HepG2 (cell line): ENCODE results near the gene PTH1R. TPM values are rescaled to one million over a fixed set of nuclear protein-coding genes. Genes with fewer than 3 reads are reported as not detected.

ENCODE experiments used
- ATAC-seq: fragments of 200-7000 bp; cut with Tn5 transposase; 3 replicates; pipeline ENCODE4 v1.9.1; 2020; ENCODE audit warnings: mild to moderate bottlenecking, moderate library complexity
- BruUV-seq: library from RNA; stranded (reverse); fragments of 400-500 nt; replicated peaks from 2 replicates; lab custom pipeline; 2021; lab: Mats Ljungman, UMichigan
- CTCF ChIA-PET: fragments of 300-600 bp; formaldehyde crosslinking; extraction: SDS; loops from one replicate; lab custom pipeline; 2021; ENCODE audit warnings: low total read pairs, inconsistent platforms, low intra/inter-chr PET ratio; lab: Yijun Ruan, JAX
- POLR2A ChIA-PET: fragments of 350-600 bp; sonication (Branson Sonifier 250); formaldehyde crosslinking; loops from one replicate; lab custom pipeline; 2020; ENCODE audit warnings: antibody characterized with exemption, inconsistent platforms; lab: Yijun Ruan, JAX
- DNase-seq: peaks from one replicate; pipeline ENCODE4 v3.0.0-alpha.2; 2015; ENCODE audit warnings: low spot score
- FAIRE-seq: peaks from 3 replicates; lab custom pipeline; 2011; peaks lifted over from hg19 to GRCh38; lab: Jason Lieb, UNC
- H2AFZ ChIP-seq: one replicate; pipeline ENCODE4 v1.6.1; 2011; ENCODE audit warnings: low read length, inconsistent platforms
- H3K27ac ChIP-seq: fragments of 300-600 bp; 3 replicates; pipeline ENCODE4 v1.8.0; 2011; ENCODE audit warnings: mixed run types, mild to moderate bottlenecking, mixed read lengths, low read length, inconsistent platforms; ENCODE audit not compliant: insufficient read depth; ENCODE audit errors: extremely low read length
- H3K27me3 ChIP-seq, 2 experiments: fragments of 200-600 bp in 1 of 2; 2 replicates in 1 of 2; 3 replicates in 1 of 2; pipeline versions ENCODE4 v1.6.0 to v1.8.0; 2011; ENCODE audit warnings: low read length in 2 of 2, mild to moderate bottlenecking in 2 of 2, moderate library complexity in 2 of 2, inconsistent platforms in 1 of 2; ENCODE audit not compliant: insufficient read depth in 2 of 2, control insufficient read depth in 1 of 2
- H3K36me3 ChIP-seq, 2 experiments: fragments of 200-600 bp in 1 of 2; replicated peaks in 1 of 2; 2 replicates in 1 of 2; 3 replicates in 1 of 2; pipeline versions ENCODE4 v1.5.1 to v1.8.0; 2011; ENCODE audit warnings: low read length in 2 of 2, inconsistent platforms in 1 of 2; ENCODE audit not compliant: insufficient read depth in 2 of 2, control insufficient read depth in 1 of 2
- H3K4me1 ChIP-seq: 2 replicates; pipeline ENCODE4 v1.5.1; 2012; ENCODE audit warnings: low read length, inconsistent platforms; ENCODE audit not compliant: insufficient read depth
- H3K4me2 ChIP-seq: 2 replicates; pipeline ENCODE4 v1.6.0; 2011; ENCODE audit warnings: low read depth, low read length, inconsistent platforms
- H3K4me3 ChIP-seq, 3 experiments: fragments of 200-600 bp in 1 of 3; sonication (generic), shearing (Covaris generic) in 1 of 3; replicated peaks in 1 of 3; 2 replicates each; pipeline ENCODE4 v1.5.1; 2011 to 2016; ENCODE audit warnings: low read length in 3 of 3, inconsistent platforms in 2 of 3, low read depth in 2 of 3, mild to moderate bottlenecking in 2 of 3, control low read depth in 1 of 3, mixed read lengths in 1 of 3; ENCODE audit not compliant: insufficient read depth in 1 of 3
- H3K79me2 ChIP-seq: one replicate; pipeline ENCODE4 v1.6.1; 2011; ENCODE audit warnings: low read length, inconsistent platforms; ENCODE audit not compliant: insufficient read depth
- H3K9ac ChIP-seq: 2 replicates; pipeline ENCODE4 v1.6.0; 2011; ENCODE audit warnings: mild to moderate bottlenecking, low read depth, low read length, inconsistent platforms; ENCODE audit not compliant: insufficient read depth
- H3K9me3 ChIP-seq: 2 replicates; pipeline ENCODE4 v1.5.1; 2012; ENCODE audit warnings: mild to moderate bottlenecking, low read length
- H4K20me1 ChIP-seq: 2 replicates; pipeline ENCODE4 v1.6.0; 2011; ENCODE audit warnings: inconsistent platforms, mild to moderate bottlenecking, low read length, moderate library complexity; ENCODE audit not compliant: insufficient read depth
- FIP1L1 ChIP-seq: fragments of 200-400 bp; formaldehyde crosslinking; IDR thresholded peaks from 2 replicates; pipeline ENCODE4 v1.6.1; 2018; ENCODE audit warnings: low read depth, mild to moderate bottlenecking, low read length, moderate library complexity, borderline replicate concordance; ENCODE audit not compliant: insufficient read depth
- IRF2 ChIP-seq: IDR thresholded peaks from 2 replicates; pipeline ENCODE4 v1.6.1; 2018; ENCODE audit warnings: missing genetic modification reagents, missing compliant biosample characterization
- POLR2G ChIP-seq: fragments of 200-400 bp; formaldehyde crosslinking; IDR thresholded peaks from 2 replicates; pipeline ENCODE4 v1.6.1; 2018; ENCODE audit warnings: mild to moderate bottlenecking, low read depth, low read length, moderate library complexity
- ZNF333 ChIP-seq: sonication (generic); formaldehyde crosslinking; IDR thresholded peaks from 2 replicates; pipeline ENCODE4 v1.4.0; 2020; ENCODE audit warnings: mild to moderate bottlenecking, missing genetic modification reagents, borderline replicate concordance
- ZNF350 ChIP-seq: sonication (generic); formaldehyde crosslinking; IDR thresholded peaks from 2 replicates; pipeline ENCODE4 v1.4.0; 2020; ENCODE audit warnings: mild to moderate bottlenecking, low read depth, missing genetic modification reagents, borderline replicate concordance
- ZNF484 ChIP-seq: sonication (generic); formaldehyde crosslinking; IDR thresholded peaks from 2 replicates; pipeline ENCODE4 v1.5.1; 2020; ENCODE audit warnings: mild to moderate bottlenecking, low read depth, missing genetic modification reagents, borderline replicate concordance
- ZNF670 ChIP-seq: sonication (generic); formaldehyde crosslinking; IDR thresholded peaks from 2 replicates; pipeline ENCODE4 v1.8.0; 2022; ENCODE audit warnings: mild to moderate bottlenecking, missing genetic modification reagents, borderline replicate concordance
- ZNF672 ChIP-seq: sonication (generic); formaldehyde crosslinking; IDR thresholded peaks from 2 replicates; pipeline ENCODE4 v1.8.1; 2022; ENCODE audit warnings: missing genetic modification reagents
- ZNF788 ChIP-seq: sonication (generic); formaldehyde crosslinking; IDR thresholded peaks from 2 replicates; pipeline ENCODE4 v1.5.0; 2020; ENCODE audit warnings: mild to moderate bottlenecking, missing genetic modification reagents, borderline replicate concordance
- WGBS: methylation state at CpG from one replicate; pipeline ENCODE4 v1.1.6; 2017; ENCODE audit warnings: low lambda C conversion rate; 5-methylcytosine and 5-hydroxymethylcytosine counted together
- in situ Hi-C: cut with HindIII; loops from 2 replicates; pipeline ENCODE4 v1.10.0; 2017; ENCODE audit warnings: low pct_unique_long_range_greater_than_20kb; ENCODE audit not compliant: extremely low pct_ligation_motif_present
- intact Hi-C: fragments of 100-400 bp; cut with micrococcal nuclease; formaldehyde crosslinking; loops from one replicate; pipeline ENCODE4 v1.10.0; 2022; ENCODE audit not compliant: unreplicated experiment
- polyA plus RNA-seq, 8 experiments: library from polyadenylated mRNA; depleted of rRNA in 3 of 8; stranded (reverse) in 7 of 8; unstranded in 1 of 8; fragments of >200 nt; fragmentation: Illumina TruSeq in 4 of 8; extraction: Trizol in 4 of 8; gene quantifications; 2 replicates each; pipeline versions ENCODE4 v1.2.1 to v1.2.3, GENCODE V29; 2011 to 2016; ENCODE audit warnings: low read depth in 4 of 8, missing spikeins in 1 of 8, mixed read lengths in 1 of 8; ENCODE audit not compliant: insufficient read depth in 1 of 8
- total RNA-seq, 5 experiments: library from RNA; depleted of rRNA; stranded (reverse); fragments of >200 nt; fragmentation: Illumina TruSeq; extraction: Trizol; gene quantifications; 2 replicates each; pipeline ENCODE4 v1.2.3, GENCODE V29; 2016; ENCODE audit warnings: low read depth in 1 of 5

The PTH1R gene
- total and polyA plus RNA-seq, 2 of the 13 experiments (the other 11 are each of a cell fraction or from before 2014, with no cell fraction given), result not detected

DNA sequence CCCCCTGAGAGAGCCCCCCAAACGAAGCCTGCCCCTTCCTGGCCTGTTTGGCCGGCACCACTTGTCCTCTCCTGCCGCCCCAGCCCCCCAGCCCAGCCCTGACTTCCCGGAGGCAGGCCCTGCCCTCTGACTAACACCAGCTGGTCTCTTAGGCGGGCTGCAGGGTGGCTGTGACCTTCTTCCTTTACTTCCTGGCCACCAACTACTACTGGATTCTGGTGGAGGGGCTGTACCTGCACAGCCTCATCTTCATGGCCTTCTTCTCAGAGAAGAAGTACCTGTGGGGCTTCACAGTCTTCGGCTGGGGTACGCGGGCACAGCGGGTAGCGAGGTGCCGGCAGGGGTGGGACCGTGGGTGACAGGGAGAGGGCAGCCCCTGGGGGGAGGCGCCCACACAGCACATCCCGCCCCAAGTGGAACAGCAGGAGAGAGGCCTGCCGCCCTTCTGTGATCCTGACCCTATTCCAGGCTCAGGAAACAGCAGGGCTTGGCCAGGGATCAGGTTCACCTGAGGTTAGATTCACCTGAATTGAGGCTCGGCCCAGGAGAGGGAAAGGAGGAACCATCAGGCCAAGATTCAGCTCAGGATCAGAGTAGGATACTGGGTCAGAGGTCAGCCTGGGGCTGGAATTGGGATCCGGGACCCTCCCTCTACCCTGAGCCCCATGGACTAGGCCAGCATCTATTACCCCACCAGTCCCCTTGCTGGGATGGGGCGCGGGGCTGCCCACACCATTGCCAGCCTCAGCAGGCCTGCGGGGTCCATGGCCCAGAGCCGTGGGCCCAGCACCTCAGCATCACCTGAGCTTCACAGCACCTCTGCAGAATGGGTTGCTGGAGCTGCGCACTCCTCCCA is 21.9 kb downstream of the PTH1R start:
- H3K27ac ChIP-seq, result no peak overlapping the region

DNA sequence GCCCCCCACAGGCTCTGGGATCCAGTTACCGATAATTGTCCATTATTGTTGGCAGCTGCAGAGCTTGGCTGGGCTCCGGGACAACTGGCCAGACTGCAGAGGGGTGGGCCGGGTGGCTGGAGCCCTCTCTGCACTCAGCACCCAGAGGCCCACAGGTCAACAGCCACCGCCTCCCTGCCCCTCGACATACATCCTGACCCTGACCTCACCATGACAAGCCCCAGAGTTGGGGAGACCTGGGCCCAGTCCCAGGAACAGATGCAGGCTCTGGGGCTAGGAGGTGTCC is 22.4 kb downstream of the PTH1R start:
- Histone ChIP-seq H3K4me1 (no peaks in the 10 kb centered on the region), H3K4me2 (no peak overlapping the region), H3K79me2 (no peaks in the 10 kb centered on the region), H4K20me1 (no peaks in the 10 kb centered on the region), H3K27ac (no peak overlapping the region), H2AFZ (no peak overlapping the region), H3K27me3 (peaks cover 6 to 22% of the 10 kb centered on the region in 2 experiments; a peak in 3 of 5 replicates), H3K36me3 (no peaks in the 10 kb centered on the region), H3K9ac (no peak overlapping the region), H3K4me3 (no peak overlapping the region), H3K9me3 (no peaks in the 10 kb centered on the region)
- DNase-seq (no peak), FAIRE-seq (no peak), ATAC-seq (no peak)
- CTCF ChIA-PET, result no interaction called here
- WGBS, result no CpG with 5 or more reads among the region's 5 CpGs
- no TSS peak for BruUV-seq
- POLR2A ChIA-PET, result no interaction called here
- intact Hi-C loops (no loop called here), in situ Hi-C loops (no loop called here)
- TF ChIP-seq FIP1L1 (no peak), ZNF333 (CRISPR knock-in tag) (no peak), ZNF788 (CRISPR knock-in tag) (no peak), ZNF350 (CRISPR knock-in tag) (no peak), ZNF672 (CRISPR knock-in tag) (no peak), IRF2 (no peak), ZNF670 (CRISPR knock-in tag) (no peak)

More for the DNA sequence above, 21.9 kb downstream of the PTH1R start:
- Histone ChIP-seq H2AFZ (no peak overlapping the region), H4K20me1 (no peaks in the 10 kb centered on the region), H3K9me3 (no peaks in the 10 kb centered on the region), H3K27me3 (peaks cover 6 to 17% of the 10 kb centered on the region in 2 experiments; a peak in 3 of 5 replicates), H3K79me2 (no peaks in the 10 kb centered on the region), H3K4me3 (no peak overlapping the region), H3K36me3 (no peaks in the 10 kb centered on the region), H3K9ac (no peak overlapping the region), H3K4me2 (no peak overlapping the region)
- no peak for DNase-seq
- in situ Hi-C loops (no loop called here), intact Hi-C loops (no loop called here)
- no peak for FAIRE-seq
- POLR2A ChIA-PET, result no interaction called here
- BruUV-seq, result no TSS peak
- no peak for ATAC-seq
- 44% methylated on average over 16 of the region's 22 CpGs for WGBS
- TF ChIP-seq POLR2G, result no peak
- TF ChIP-seq ZNF484, result no peak
- TF ChIP-seq, all 625 proteins: peak for 0
- H3K4me1 ChIP-seq, result no peaks in the 10 kb centered on the region
- CTCF ChIA-PET, result no interaction called here
